ENCODE measurements around the gene ADCK1.

ADCK1 gene

DNA sequence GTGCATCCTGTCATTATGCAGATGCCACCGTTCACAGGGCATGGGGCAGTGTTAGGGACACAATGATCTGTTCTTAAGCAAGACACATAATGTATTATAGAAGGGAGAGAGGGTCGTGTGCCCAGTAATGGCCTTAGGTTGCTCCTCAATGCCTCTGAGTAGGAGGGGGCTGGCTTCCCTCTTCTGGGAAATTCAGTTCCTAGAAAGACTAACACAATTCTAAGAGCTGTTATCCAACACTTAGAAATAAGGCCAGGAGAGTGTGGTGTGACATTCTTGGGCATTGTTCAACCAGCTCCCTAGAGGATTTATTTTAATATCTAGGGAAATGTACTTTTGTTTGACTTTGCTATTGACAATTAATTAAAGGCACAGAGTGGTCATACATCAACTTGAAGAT, 118.5 kb downstream of the ADCK1 start:
- no peak overlapping the region for H3K4me3 ChIP-seq (ENCODE audit: insufficient read depth, low read length, poor library complexity, severe bottlenecking)

DNA sequence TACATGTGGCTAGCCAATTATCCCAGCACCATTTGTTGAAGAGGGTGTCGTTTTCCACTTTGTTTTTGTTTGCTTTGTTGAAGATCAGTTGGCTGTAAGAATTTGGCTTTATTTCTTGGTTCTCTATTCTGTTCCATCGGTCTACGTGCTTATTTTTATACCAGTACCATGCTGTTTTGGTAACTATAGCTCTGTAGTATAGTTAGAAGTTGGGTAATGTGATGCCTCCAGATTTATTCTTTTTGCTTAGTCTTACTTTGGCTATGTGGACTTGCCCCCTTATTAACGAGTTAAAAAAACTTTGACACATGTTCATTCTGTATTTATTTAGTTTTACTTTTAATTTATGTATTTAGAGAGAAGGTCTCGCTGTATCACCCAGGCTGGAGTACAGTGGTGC, 120.4 kb downstream of the ADCK1 start:
- no peak for TF ChIP-seq EZH2phosphoT487 (conservative IDR thresholded peaks at IDR 0.05; ENCODE audit: low read length)
- TF ChIP-seq, protein P1, sequence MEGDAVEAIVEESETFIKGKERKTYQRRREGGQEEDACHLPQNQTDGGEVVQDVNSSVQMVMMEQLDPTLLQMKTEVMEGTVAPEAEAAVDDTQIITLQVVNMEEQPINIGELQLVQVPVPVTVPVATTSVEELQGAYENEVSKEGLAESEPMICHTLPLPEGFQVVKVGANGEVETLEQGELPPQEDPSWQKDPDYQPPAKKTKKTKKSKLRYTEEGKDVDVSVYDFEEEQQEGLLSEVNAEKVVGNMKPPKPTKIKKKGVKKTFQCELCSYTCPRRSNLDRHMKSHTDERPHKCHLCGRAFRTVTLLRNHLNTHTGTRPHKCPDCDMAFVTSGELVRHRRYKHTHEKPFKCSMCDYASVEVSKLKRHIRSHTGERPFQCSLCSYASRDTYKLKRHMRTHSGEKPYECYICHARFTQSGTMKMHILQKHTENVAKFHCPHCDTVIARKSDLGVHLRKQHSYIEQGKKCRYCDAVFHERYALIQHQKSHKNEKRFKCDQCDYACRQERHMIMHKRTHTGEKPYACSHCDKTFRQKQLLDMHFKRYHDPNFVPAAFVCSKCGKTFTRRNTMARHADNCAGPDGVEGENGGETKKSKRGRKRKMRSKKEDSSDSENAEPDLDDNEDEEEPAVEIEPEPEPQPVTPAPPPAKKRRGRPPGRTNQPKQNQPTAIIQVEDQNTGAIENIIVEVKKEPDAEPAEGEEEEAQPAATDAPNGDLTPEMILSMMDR (IDR thresholded peaks at IDR 0.05; ENCODE audit: insufficient read depth, low read length, poor library complexity, severe bottlenecking), result no peak
- Histone ChIP-seq H2AFZ (ENCODE audit: low read depth, low read length, severe bottlenecking) (no peak overlapping the region), H3F3A (ENCODE audit: insufficient read depth) (no peaks in the 10 kb centered on the region), H3K36me3 (ENCODE audit: low read length) (no peaks in the 10 kb centered on the region), H3K9ac (ENCODE audit: low read length) (no peak overlapping the region), H3K27ac (ENCODE audit: low read depth, low read length) (no peak overlapping the region), H3K79me2 (ENCODE audit: insufficient read depth, low read length) (no peaks in the 10 kb centered on the region), H3K9me2 (replicated peaks; ENCODE audit: insufficient read depth, low read length) (no peaks in the 10 kb centered on the region), H3K4me2 (ENCODE audit: low read depth, low read length, poor library complexity, severe bottlenecking) (no peak overlapping the region), H3K4me3 (ENCODE audit: insufficient read depth, low read length, poor library complexity, severe bottlenecking) (no peak overlapping the region), H3K27me3 (ENCODE audit: low read length) (no peaks in the 10 kb centered on the region), H3K9me3 (ENCODE audit: insufficient read depth, low read length) (no peaks in the 10 kb centered on the region), H4K20me1 (ENCODE audit: low read depth, low read length) (no peaks in the 10 kb centered on the region)

More for the DNA sequence above, 118.5 kb downstream of the ADCK1 start:
- Histone ChIP-seq H3K79me2 (ENCODE audit: insufficient read depth, low read length) (no peaks in the 10 kb centered on the region), H3F3A (ENCODE audit: insufficient read depth) (no peaks in the 10 kb centered on the region), H2AFZ (ENCODE audit: low read depth, low read length, severe bottlenecking) (no peak overlapping the region), H3K36me3 (ENCODE audit: low read length) (no peaks in the 10 kb centered on the region), H3K27me3 (ENCODE audit: low read length) (no peaks in the 10 kb centered on the region), H3K9me2 (replicated peaks; ENCODE audit: insufficient read depth, low read length) (no peaks in the 10 kb centered on the region), H4K20me1 (ENCODE audit: low read depth, low read length) (no peaks in the 10 kb centered on the region), H3K9me3 (ENCODE audit: insufficient read depth, low read length) (no peaks in the 10 kb centered on the region), H3K27ac (ENCODE audit: low read depth, low read length) (no peak overlapping the region), H3K9ac (ENCODE audit: low read length) (no peak overlapping the region), H3K4me2 (ENCODE audit: low read depth, low read length, poor library complexity, severe bottlenecking) (no peak overlapping the region)
- TF ChIP-seq, protein P1 (IDR thresholded peaks at IDR 0.05; ENCODE audit: insufficient read depth, low read length, poor library complexity, severe bottlenecking), result no peak
- no peak for TF ChIP-seq EZH2phosphoT487 (conservative IDR thresholded peaks at IDR 0.05; ENCODE audit: low read length)

DNA sequence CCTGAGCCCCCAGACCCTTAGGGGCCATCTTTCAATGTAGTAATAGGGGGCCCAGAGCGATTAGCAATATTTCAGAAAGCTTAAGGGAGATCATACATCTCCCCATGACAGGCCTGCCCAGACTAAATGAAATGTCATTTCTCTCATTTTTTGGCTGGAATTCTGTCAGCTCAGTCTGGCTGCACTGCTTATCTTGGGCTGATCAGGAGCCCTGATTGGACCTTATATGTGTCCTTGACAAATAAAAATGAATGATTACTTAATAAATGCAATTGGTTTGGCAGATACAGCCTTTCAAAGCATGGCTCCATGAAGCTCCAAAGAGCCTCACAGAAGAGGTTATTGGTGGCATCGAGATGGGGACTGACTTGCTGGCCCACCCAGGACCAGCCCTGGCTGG, 121.9 kb downstream of the ADCK1 start:
- Histone ChIP-seq H3K9me2 (replicated peaks; ENCODE audit: insufficient read depth, low read length) (no peaks in the 10 kb centered on the region), H3K4me2 (ENCODE audit: low read depth, low read length, poor library complexity, severe bottlenecking) (no peak overlapping the region), H3K4me3 (ENCODE audit: insufficient read depth, low read length, poor library complexity, severe bottlenecking) (no peak overlapping the region), H3K9me3 (ENCODE audit: insufficient read depth, low read length) (no peaks in the 10 kb centered on the region), H3K9ac (ENCODE audit: low read length) (no peak overlapping the region), H4K20me1 (ENCODE audit: low read depth, low read length) (no peaks in the 10 kb centered on the region), H3K27ac (ENCODE audit: low read depth, low read length) (no peak overlapping the region), H3F3A (ENCODE audit: insufficient read depth) (no peaks in the 10 kb centered on the region), H2AFZ (ENCODE audit: low read depth, low read length, severe bottlenecking) (no peak overlapping the region), H3K79me2 (ENCODE audit: insufficient read depth, low read length) (no peaks in the 10 kb centered on the region), H3K36me3 (ENCODE audit: low read length) (no peaks in the 10 kb centered on the region), H3K27me3 (ENCODE audit: low read length) (no peaks in the 10 kb centered on the region)
- TF ChIP-seq EZH2phosphoT487 (conservative IDR thresholded peaks at IDR 0.05; ENCODE audit: low read length), result no peak
- TF ChIP-seq, protein P1 (IDR thresholded peaks at IDR 0.05; ENCODE audit: insufficient read depth, low read length, poor library complexity, severe bottlenecking), result no peak
